ENCODE data around the gene IER2. TPM values are rescaled to one million over a fixed set of nuclear protein-coding genes. Genes with fewer than 3 reads are reported as not detected.

Gene IER2
- total and polyA plus RNA-seq, 9 of the 15 experiments (the other 6 are each of a cell fraction or from before 2014, with no cell fraction given): 4.5 to 205 (median 23.7) TPM

DNA sequence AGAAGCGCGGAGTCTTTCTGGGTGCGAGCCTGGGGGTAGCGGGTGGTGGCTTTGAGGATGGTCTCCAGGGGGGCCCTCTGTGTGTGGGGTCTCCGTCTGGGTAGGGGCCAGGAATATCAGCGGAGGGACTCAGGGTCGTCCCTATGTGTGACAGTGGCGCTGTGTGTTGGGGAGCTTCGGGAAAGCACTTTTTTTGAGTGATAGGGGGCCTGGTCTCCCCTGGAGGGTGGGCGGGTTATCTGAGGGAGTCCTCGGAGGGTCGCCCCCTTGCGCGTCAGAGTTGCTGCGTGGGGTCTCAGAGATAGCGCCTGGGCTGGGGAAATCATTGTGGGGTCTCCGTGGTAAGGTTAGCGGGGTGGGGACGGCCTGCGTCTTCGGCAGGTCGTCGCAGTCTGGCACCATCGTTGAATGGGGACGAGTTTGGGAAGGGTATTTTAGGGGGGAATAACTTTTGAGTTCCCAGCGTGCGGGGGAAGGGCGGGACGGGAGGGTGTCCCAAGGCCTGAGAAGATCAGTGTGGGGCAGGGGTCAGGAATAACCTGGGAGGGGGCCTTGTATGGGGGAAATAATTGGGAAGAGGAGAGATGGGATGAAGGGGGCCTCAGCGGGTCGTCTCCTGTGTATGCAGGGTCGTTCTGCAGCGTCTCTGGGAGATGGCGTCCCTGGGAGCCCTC, 857 bp downstream of the IER2 start (continued):
- TF ChIP-seq FOXK1 (CRISPR knock-in tag; IDR thresholded peaks at IDR 0.05; ENCODE audit: borderline replicate concordance): no peak
- TF ChIP-seq PHF8 (IDR thresholded peaks at IDR 0.05; ENCODE audit: borderline replicate concordance, low read length): peak; percentile 29; the same call in 1 of the 2 replicates
- TF ChIP-seq RAD21 (CRISPR knock-in tag; conservative IDR thresholded peaks at IDR 0.05 in 1 of 2, IDR thresholded peaks at IDR 0.05 in 1 of 2): no peak
- TF ChIP-seq RBM22 (IDR thresholded peaks at IDR 0.05; ENCODE audit: low read depth, low read length, poor library complexity, severe bottlenecking): peak; percentile 46

DNA sequence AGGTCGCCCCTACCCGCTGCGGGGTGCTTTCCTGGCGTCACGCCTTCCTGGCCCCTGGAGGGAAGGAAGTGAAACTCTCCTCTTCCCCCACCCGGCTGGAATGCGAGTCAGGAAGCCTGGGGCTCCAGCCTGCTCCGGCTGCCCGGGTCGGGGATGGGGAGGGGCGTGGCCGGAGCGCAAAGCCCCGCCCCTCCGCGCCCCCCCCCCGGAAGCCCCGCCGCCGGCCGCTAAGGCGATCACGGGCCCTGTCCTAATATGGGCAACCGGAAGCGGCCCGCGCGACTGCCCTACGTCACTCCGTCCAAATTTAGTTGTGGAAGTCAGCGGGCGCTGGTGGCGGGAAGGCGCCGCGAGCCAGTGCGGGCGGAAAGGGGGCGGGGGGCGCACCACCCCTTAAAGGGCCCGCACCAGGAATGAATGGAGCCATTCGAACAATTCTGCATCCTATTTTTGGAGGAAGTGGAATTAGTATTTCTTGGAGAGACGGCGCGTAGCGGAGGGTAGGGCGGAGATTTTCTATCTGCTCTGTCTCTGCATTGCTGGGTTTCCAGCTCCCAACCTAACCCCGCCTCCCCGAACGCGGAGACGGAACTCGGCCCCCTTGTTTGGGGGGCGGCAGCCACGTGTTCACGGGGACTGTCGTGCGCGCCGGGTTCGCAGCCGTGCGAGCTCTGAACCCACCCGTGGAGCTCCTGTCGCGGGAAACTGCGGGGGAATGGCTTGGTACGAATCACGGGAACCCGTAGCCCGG, 1.6 kb downstream of the IER2 start:
- FAIRE-seq (peak; percentile 70), ATAC-seq (peak; percentile 66), DNase-seq (ENCODE audit: extremely low read depth in 1 of 4, low spot score in 3 of 4) (peak; percentile 91 to 98 (median 94))
- ChIA-PET POLR2A (interaction anchor here (0.6 to 2.3 kb wide), 30 partner anchors 8 to 878 kb away, joined by 3 to 45 read pairs (median 4); partner anchors contain the start of genes NACC1 and TRMT1), CTCF (ENCODE audit: low intra/inter-chr PET ratio) (no interaction called here)
- intact Hi-C loops (cut with micrococcal nuclease): loop anchor here (2.0 to 5.0 kb wide), 3 partner anchors 33 to 49 kb away; partner anchors contain the start of genes LYL1 and NACC1
- under 1% methylated on average over 54 of the region's 71 CpGs for WGBS (ENCODE audit: insufficient coverage, low coverage, missing lambda C conversion rate)
- no peaks in the 10 kb centered on the region for H3K27me3 ChIP-seq (ENCODE audit: control insufficient read depth in 2 of 2, insufficient read depth in 2 of 2, low read length in 2 of 2)
- no TSS peak for BruUV-seq (replicated peaks)
- H3K9ac ChIP-seq (ENCODE audit: insufficient read depth in 1 of 2, low read depth in 2 of 2, low read length in 2 of 2): peak overlapping the region; percentile 96 to 97
- peaks cover 23% of the 10 kb centered on the region for H4K20me1 ChIP-seq (replicated peaks; ENCODE audit: control insufficient read depth, insufficient read depth, low read length)
- H3K27ac ChIP-seq (ENCODE audit: extremely low read depth, low read depth, low read length): peak overlapping the region; percentile 95
- peaks cover 65% of the 10 kb centered on the region for H3K79me2 ChIP-seq (ENCODE audit: control insufficient read depth, insufficient read depth, low read length)
- peak overlapping the region; percentile 51 for H2AFZ ChIP-seq (ENCODE audit: low read depth, low read length)
- H3K9me1 ChIP-seq (ENCODE audit: control insufficient read depth, insufficient read depth, low read length): no peaks in the 10 kb centered on the region
- H3K4me1 ChIP-seq (replicated peaks in 1 of 2; ENCODE audit: control insufficient read depth in 2 of 2, insufficient read depth in 2 of 2, low read length in 2 of 2): peaks cover 14 to 70% of the 10 kb centered on the region in 2 experiments
- H3K9me3 ChIP-seq (replicated peaks; ENCODE audit: control insufficient read depth, insufficient read depth, low read depth, low read length): no peaks in the 10 kb centered on the region
- H3K36me3 ChIP-seq (ENCODE audit: control insufficient read depth, insufficient read depth, low read length): peaks cover 14% of the 10 kb centered on the region; the same call in 1 of the 3 replicates
- in situ Hi-C loops (cut with MboI): no loop called here
- peak overlapping the region; percentile 93 for H3K4me2 ChIP-seq (ENCODE audit: insufficient read depth, low read length)
- peak overlapping the region; percentile 98 for H3K4me3 ChIP-seq
- TF ChIP-seq ZNF143 (CRISPR knock-in tag; IDR thresholded peaks at IDR 0.05): no peak
- TF ChIP-seq KLF6 (CRISPR knock-in tag; IDR thresholded peaks at IDR 0.05; ENCODE audit: borderline replicate concordance): no peak; the same call in 1 of the 2 replicates
- no peak for TF ChIP-seq KAT8 (IDR thresholded peaks at IDR 0.05; ENCODE audit: low read depth)
- TF ChIP-seq ETS2 (tag; IDR thresholded peaks at IDR 0.05; ENCODE audit: borderline replicate concordance, poor library complexity, severe bottlenecking): no peak
- TF ChIP-seq HDAC1 (IDR thresholded peaks at IDR 0.05): peak in 1 of 2 experiments; percentile 72; a peak in 2 of 4 replicates
- no peak for TF ChIP-seq ZNF12 (CRISPR knock-in tag; IDR thresholded peaks at IDR 0.05)
- TF ChIP-seq FOS (IDR thresholded peaks at IDR 0.05; ENCODE audit: extremely low read depth, insufficient read length): no peak
- TF ChIP-seq, protein P1, sequence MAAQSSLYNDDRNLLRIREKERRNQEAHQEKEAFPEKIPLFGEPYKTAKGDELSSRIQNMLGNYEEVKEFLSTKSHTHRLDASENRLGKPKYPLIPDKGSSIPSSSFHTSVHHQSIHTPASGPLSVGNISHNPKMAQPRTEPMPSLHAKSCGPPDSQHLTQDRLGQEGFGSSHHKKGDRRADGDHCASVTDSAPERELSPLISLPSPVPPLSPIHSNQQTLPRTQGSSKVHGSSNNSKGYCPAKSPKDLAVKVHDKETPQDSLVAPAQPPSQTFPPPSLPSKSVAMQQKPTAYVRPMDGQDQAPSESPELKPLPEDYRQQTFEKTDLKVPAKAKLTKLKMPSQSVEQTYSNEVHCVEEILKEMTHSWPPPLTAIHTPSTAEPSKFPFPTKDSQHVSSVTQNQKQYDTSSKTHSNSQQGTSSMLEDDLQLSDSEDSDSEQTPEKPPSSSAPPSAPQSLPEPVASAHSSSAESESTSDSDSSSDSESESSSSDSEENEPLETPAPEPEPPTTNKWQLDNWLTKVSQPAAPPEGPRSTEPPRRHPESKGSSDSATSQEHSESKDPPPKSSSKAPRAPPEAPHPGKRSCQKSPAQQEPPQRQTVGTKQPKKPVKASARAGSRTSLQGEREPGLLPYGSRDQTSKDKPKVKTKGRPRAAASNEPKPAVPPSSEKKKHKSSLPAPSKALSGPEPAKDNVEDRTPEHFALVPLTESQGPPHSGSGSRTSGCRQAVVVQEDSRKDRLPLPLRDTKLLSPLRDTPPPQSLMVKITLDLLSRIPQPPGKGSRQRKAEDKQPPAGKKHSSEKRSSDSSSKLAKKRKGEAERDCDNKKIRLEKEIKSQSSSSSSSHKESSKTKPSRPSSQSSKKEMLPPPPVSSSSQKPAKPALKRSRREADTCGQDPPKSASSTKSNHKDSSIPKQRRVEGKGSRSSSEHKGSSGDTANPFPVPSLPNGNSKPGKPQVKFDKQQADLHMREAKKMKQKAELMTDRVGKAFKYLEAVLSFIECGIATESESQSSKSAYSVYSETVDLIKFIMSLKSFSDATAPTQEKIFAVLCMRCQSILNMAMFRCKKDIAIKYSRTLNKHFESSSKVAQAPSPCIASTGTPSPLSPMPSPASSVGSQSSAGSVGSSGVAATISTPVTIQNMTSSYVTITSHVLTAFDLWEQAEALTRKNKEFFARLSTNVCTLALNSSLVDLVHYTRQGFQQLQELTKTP (IDR thresholded peaks at IDR 0.05; ENCODE audit: low read depth in 1 of 2, partially characterized antibody in 2 of 2): no peak
- TF ChIP-seq U2AF1 (optimal IDR thresholded peaks at IDR 0.05; ENCODE audit: low read depth, low read length): no peak
- TF ChIP-seq ZNF146 (CRISPR knock-in tag; IDR thresholded peaks at IDR 0.05; ENCODE audit: unreplicated experiment): no peak
